ENCODE results near the gene TAGLN3.
"Not testable (repeated sequence)": the region's sequence is repeated elsewhere in the genome, so short reads cannot be mapped to it uniquely, and the experiment has no call there.

The TAGLN3 gene

DNA sequence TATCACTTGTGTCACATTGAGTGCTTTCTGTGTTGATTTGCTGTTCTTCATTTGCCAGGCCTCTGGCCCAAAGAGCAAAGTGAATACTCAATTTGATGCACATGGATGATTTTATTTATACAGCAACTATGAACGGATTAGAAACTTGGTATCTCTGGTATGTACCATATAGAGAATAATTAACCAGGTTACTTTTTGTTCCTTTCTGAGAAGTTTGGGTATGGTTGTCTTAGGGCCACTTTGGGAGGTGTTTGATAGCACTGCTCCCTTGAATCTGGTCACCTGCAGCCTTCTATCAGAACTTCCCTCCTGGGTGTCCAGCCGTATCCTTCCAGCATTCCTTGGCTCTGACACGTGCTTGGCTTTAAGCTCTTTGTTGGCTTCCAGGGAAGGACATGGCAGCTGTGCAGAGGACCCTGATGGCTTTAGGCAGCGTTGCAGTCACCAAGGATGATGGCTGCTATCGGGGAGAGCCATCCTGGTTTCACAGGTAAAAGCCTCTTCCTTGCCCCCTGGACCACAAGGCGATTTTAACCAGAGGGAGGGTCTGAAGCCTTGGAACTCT lies 12.7 kb downstream of the TAGLN3 start:
- no peak for DNase-seq

DNA sequence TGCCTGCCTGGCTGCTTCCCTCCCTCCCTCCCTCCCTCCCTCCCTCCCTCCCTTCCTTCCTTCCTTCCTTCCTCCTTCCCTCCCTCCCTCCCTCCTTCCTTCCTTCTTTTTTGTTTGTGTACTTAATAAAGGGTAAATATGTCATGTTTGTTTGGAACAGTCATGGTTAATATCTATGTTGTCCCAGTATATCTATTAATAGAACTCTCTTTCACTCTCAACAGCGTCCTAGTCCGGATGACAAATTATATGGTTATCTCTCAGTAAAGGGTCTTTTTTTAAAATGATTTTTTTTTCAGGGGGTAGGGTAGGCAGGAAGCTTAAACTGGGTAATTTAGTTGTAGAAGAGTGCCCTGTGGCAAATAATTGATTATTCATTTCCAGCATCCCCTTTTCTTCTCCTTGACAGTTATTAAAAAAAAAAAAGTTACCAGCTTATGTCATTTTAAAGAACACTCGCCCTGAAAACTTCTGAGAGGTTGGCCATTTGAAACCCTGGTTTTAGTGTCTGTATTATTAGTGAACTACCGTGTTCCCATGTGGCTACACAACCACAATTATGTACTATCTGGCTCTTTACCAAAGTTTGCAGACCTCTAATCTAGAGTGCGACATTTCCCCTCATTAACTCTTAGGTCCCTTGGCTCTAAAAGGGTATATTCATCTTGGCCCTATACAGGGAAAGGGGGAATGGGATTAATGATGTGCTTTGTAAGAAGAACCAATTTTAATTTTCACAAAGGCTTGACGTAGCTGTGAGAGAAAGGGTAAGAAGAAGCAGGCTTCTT lies 13.7 kb downstream of the TAGLN3 start:
- DNase-seq: no peak

DNA sequence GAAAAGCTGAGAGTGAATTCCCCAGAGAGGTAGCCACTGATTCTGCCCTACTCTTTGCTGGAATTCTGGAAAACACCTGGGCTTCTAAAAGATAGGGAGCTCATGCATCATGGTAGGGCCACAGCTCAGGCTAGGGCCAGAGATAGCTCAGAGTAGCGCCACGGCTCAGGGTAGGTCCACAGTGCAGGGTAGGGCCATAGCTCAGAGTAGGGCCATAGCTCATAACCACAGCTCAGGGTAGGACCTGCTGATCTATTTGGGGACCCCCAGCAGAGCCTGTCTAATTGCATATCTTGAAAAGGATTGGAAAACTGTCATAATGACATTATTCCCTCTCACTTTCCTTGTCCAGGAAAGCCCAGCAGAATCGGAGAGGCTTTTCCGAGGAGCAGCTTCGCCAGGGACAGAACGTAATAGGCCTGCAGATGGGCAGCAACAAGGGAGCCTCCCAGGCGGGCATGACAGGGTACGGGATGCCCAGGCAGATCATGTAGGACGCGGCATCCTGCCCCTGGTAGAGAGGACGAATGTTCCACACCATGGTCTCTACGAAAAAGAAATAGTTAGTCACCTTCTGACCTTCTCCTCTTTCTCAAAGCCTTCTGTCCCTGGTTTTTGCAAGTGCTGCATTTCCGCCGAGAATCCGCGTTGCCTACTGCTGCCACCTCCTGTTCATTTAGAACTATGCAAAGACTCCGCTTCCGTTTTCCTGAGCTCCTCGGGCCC lies 14.5 kb downstream of the TAGLN3 start:
- DNase-seq: peak; percentile 74

DNA sequence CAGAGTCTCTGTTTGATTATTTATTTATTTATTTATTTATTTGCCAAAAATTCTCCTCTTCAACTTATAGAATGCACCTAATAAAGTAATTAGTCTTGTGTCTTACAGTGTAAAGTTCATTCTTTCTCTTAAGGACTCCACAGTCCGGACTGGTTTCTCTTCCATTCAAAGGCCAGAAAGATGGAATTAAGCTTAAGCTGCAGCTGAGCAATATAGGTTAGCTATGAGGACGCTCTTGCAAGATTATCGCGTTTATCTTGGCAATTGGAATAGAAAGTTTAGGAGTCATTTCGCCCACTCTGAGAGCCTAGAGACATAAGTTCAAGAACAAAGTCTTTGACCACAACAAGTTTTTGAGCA lies 15.0 kb downstream of the TAGLN3 start:
- no peak for DNase-seq

- no peak for DNase-seq
These were observed 18.4 kb downstream of the TAGLN3 start for GRCh38 chr3:112017091-112017490.

DNA sequence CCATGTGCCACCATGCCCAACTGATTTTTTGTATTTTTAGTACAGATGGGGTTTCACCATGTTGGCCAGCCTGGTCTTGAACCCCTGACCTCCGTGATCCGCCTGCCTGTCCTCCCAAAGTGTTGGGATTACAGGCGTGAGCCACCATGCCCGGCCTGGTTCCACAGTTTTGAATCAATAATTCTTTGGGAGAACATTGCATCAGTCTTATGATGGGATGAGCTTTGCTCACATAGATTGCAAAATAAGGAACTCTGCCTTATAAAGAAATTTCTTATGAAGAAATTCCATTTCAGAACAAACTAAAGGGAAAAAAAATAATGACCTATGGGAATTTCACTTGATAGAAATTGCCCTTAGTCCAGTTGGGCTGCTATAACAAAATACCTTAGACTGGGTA lies 20.0 kb downstream of the TAGLN3 start:
- no peak for DNase-seq

GRCh38 chr3:112019716-112020115 lies 21.0 kb downstream of the TAGLN3 start:
- no peak for DNase-seq

- DNase-seq: no peak
These were observed 22.0 kb downstream of the TAGLN3 start for GRCh38 chr3:112020674-112021085.

DNA sequence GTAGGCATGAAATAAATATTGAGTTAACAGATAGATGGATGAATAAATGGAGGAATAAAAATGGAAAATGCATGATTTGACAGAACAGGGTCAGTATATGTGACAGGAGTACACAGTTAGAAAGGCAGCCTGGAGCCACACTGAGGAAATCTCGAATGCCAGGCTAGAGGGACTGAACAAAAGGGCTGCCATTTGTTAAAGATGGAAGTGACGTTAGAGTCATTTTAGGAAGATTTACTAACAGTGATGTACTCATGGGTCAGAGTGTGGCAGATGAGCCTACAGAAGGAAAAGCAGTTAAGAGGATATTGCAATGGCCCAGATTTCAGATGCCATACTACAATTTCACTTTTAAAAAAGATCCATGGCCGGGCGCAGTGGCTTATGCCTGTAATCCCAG lies 28.4 kb downstream of the TAGLN3 start:
- DNase-seq: no peak

DNA sequence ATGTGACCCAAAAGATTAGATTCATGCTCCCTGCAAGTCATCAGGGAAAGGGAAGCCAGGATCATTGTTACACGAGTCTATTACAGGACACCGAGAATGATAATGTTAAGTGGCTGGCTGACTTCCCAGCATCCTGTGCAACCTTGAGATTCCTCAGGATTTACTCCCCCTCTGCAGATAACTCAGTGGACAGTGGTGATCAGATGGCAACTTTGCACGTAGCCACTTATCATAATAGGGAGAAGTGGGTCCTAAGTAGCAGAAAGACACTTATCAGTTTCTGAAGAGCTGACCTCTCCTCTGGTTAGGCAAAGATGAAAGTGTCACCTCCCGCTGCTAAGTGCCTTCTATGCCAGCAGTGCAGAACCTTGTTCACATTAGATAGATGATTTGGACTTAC lies 29.1 kb downstream of the TAGLN3 start:
- DNase-seq: no peak

- no peak for DNase-seq
These were observed 32.2 kb downstream of the TAGLN3 start for GRCh38 chr3:112030901-112031300.

- DNase-seq: no peak
These were observed 33.5 kb downstream of the TAGLN3 start for GRCh38 chr3:112032098-112032731.

GRCh38 chr3:112034436-112034835 lies 35.7 kb downstream of the TAGLN3 start, which contains the start of gene TMPRSS7:
Gene TMPRSS7, plus strand, starts transcription at chr3:112034736. Its CDS starts 110 bp downstream, at chr3:112034846.
- no peak for DNase-seq

GRCh38 chr3:112035241-112035640 lies 36.5 kb downstream of the TAGLN3 start:
- DNase-seq: no peak

GRCh38 chr3:112037194-112037593 lies 38.5 kb downstream of the TAGLN3 start:
- not testable (repeated sequence) for DNase-seq

DNA sequence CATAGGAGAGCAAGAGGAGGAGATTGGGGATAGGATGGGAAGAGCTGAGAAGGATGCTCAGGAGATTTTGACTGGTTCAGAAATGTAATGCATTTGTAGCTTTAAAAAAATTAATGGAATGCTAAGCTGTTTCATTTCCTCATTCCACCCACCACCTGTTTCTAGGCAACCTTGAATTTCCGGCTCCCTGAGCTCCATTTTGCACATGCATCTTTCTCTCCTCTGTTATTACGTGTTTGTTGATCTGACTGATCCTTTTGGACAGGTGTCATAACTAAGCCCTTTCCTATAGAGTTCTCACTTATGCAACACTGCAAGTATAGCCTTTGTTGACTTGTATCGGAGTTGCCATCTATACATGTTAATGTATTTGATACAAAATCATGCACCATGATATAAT lies 40.1 kb downstream of the TAGLN3 start:
- no peak for DNase-seq

DNA sequence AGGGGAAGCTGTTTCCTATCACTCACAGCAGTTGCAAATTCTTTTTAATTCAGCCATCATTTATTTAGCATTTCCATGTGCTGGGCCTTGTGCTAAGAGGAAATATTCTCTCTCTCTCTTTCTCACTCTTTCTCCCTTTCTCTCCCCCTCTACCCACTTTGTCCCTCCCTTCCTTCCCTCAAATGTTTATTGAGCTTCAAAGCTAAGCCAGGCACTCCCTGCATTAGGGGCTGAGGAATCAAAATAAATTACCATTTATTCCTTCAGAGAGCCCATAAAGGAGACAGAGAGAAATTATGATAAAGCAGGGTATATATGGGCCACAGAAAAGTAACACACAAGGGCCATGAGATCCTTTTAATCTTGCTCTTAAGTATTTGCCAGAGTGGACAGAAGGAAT lies 42.6 kb downstream of the TAGLN3 start:
- no peak for DNase-seq

DNA sequence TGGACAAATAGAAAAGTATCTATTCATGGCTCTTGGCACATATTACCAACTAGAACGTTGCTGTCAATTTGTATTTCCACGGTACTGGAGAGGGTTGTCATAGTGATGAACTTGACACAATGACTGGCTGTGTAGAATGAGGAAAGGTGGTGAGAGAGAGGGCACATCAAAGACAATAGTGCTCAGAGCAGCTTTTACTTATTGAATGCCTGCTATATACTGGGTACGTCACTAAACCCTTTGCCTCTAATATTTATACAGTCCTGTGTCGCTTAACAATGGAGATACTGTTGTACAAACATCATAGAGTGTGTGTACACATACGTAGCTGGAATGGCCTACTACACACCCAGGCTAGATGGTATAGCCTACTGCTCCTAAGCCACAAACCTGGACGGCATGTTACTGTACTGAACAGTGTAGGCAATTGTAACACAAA lies 44.1 kb downstream of the TAGLN3 start:
- no peak for DNase-seq

DNA sequence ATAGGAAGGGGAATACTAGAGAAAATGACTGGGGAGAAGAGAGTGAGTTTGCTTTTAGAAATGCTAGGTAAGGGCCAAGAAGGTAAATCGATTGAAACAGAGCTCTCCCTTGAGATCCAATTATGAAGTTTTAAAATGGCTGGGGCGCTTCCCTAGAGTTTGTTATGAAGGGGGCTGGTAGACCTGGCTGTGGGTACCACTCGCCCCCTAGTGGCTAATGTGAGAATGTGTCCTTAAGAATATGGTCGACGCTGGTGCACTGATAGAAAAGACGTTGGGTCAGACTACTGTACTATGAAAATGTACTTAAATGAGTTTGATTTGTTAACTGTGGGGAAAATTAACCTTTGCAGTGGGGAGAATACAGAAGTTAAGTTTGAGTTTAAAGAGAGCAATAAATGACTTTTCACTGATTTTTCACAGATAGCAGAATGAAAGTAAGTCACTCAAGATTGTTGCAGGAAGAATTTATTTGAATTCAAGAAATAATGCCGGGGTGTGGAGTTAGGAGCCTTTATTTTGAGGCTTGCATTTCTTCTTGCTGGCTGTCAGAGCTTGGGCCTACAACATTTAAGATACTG lies 45.0 kb downstream of the TAGLN3 start:
- DNase-seq: peak; percentile 52

DNA sequence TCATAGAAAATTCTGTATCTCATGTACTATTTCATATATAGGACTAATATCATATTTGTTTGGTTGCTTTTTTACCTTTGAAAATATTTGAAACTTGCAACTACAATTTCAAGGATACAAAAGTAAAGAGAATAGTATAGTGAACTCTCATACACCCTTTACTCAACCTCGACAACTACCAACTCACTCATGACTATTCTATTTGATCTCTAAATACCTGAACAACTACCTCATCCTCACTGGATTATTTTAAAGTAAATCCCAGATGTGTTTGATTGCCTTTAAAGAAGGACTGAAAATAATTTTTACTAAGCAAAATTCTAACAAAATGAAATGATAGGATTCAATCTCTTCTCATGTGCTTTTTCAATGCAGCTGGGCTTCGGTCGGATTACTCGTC lies 47.9 kb downstream of the TAGLN3 start:
- DNase-seq: no peak

DNA sequence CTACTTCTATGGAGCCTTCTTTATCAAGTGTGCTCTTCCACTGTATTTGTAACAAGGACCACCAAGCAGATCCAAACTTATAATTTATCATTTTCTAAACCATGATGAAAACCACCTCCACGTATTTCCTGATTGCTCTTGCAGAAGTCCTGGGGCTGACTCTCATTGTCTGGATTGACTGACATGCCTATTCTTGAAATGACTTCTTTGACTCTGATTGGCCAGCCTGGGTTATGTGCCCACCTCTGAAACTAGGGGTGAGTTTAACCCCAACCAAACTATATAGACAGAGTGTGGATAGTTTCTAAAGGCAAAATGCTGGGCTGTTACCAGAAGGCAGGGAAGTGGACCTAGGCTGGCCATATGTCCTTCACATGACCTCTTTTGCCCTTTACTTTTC lies 48.5 kb downstream of the TAGLN3 start:
- no peak for DNase-seq

DNA sequence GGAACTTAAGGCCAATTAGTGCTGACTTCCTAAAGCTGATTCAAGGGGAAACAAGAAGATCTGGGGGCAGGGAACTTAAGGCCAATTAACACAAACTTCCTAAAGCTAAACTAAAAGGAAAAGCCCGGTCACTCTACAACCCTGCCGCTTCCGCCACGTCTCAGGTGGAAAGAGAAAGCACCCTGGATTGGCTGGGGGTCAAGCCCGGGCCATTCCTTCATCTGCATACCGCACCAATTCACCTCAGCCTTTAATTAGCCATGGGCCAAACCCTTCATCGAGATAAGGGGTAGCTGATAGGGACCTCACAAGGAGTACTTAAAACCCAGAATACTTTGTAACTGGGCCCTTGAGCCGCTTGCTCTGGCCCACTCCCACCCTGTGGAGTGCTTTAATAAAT lies 50.2 kb downstream of the TAGLN3 start:
- DNase-seq: no peak

- DNase-seq: no peak
These were observed 54.5 kb downstream of the TAGLN3 start for GRCh38 chr3:112053229-112053628.

Measured in stimulated activated CD4-positive, alpha-beta T cell treated with anti-CD3 and anti-CD28 coated beads, Interleukin-15, amount 100 ng/mL, for 24 hours (primary cell).